Activated CD4-positive, alpha-beta memory T cell treated with anti-CD3 and anti-CD28 coated beads, Interleukin-2, amount 10 ng/mL, durations not matched to agents 7 days and 5 days (primary cell): ENCODE results near the gene ZRANB2. TPM values are rescaled to one million over a fixed set of nuclear protein-coding genes. Genes with fewer than 3 reads are reported as not detected.

Experiments
- CTCF ChIA-PET: fragments of 350-600 bp; sonication (Branson Sonifier 250); formaldehyde crosslinking; loops from one replicate; lab custom pipeline; 2021; ENCODE audit warnings: antibody characterized with exemption, inconsistent platforms; lab: Charles Lee
- POLR2A ChIA-PET: fragments of 350-600 bp; sonication (Branson Sonifier 250); formaldehyde crosslinking; loops from one replicate; lab custom pipeline; 2021; ENCODE audit warnings: antibody characterized with exemption; lab: Charles Lee
- DNase-seq: peaks from one replicate; pipeline ENCODE4 v3.0.0-alpha.2; 2020
- H3K27ac Mint-ChIP-seq: one replicate; pipeline ENCODE4 v1.8.0; 2021; ENCODE audit warnings: mild to moderate bottlenecking, mixed read lengths
- H3K27me3 Mint-ChIP-seq: one replicate; pipeline ENCODE4 v1.8.0; 2021; ENCODE audit warnings: mixed read lengths
- H3K36me3 Mint-ChIP-seq: one replicate; pipeline ENCODE4 v1.8.0; 2021; ENCODE audit warnings: low read depth, mixed read lengths
- H3K4me1 Mint-ChIP-seq: one replicate; pipeline ENCODE4 v1.8.0; 2021; ENCODE audit warnings: mixed read lengths
- H3K4me3 Mint-ChIP-seq: one replicate; pipeline ENCODE4 v1.8.0; 2021; ENCODE audit warnings: mild to moderate bottlenecking, mixed read lengths
- H3K9me3 Mint-ChIP-seq: one replicate; pipeline ENCODE4 v1.8.0; 2021; ENCODE audit warnings: mixed read lengths
- total RNA-seq, 2 experiments: library from RNA; stranded (reverse); gene quantifications; one replicate each; pipeline ENCODE4 v1.2.3, GENCODE V29; 2021

The ZRANB2 gene
- total RNA-seq, 2 experiments from 2014 or later = 120 to 122 TPM

GRCh38 chr1:71037829-71038620 is 42.8 kb downstream of the ZRANB2 start:
- POLR2A ChIA-PET = no interaction called here
- H3K27ac Mint-ChIP-seq = no peak overlapping the region
- H3K36me3 Mint-ChIP-seq = no peaks in the 10 kb centered on the region
- H3K4me3 Mint-ChIP-seq = no peak overlapping the region
- CTCF ChIA-PET = no interaction called here
- no peak for DNase-seq
- H3K27me3 Mint-ChIP-seq = peaks cover 30% of the 10 kb centered on the region
- H3K4me1 Mint-ChIP-seq = peaks cover 4% of the 10 kb centered on the region
- no peaks in the 10 kb centered on the region for H3K9me3 Mint-ChIP-seq

- ChIA-PET POLR2A (no interaction called here), CTCF (no interaction called here)
- H3K4me1 Mint-ChIP-seq = peaks cover 4% of the 10 kb centered on the region
- no peak overlapping the region for H3K27ac Mint-ChIP-seq
- DNase-seq = no peak
- H3K9me3 Mint-ChIP-seq = no peaks in the 10 kb centered on the region
- no peaks in the 10 kb centered on the region for H3K36me3 Mint-ChIP-seq
- H3K4me3 Mint-ChIP-seq = no peak overlapping the region
- peaks cover 30% of the 10 kb centered on the region for H3K27me3 Mint-ChIP-seq
Observed at GRCh38 chr1:71037066-71037465, 43.8 kb downstream of the ZRANB2 start.

- Mint-ChIP-seq H3K9me3 (no peaks in the 10 kb centered on the region), H3K36me3 (no peaks in the 10 kb centered on the region), H3K27ac (no peak overlapping the region), H3K4me3 (no peak overlapping the region), H3K4me1 (peaks cover 4% of the 10 kb centered on the region), H3K27me3 (peaks cover 14% of the 10 kb centered on the region)
- ChIA-PET CTCF (interaction anchor here (0.8 kb wide), 1 partner anchor 16 kb away, joined by 3 read pairs; no protein-coding TSS in a partner anchor), POLR2A (no interaction called here)
- DNase-seq = no peak
Observed at GRCh38 chr1:71033136-71033535, 47.7 kb downstream of the ZRANB2 start.

GRCh38 chr1:71031426-71031825 is 49.4 kb downstream of the ZRANB2 start:
- H3K9me3 Mint-ChIP-seq = no peaks in the 10 kb centered on the region
- no peaks in the 10 kb centered on the region for H3K36me3 Mint-ChIP-seq
- ChIA-PET CTCF (no interaction called here), POLR2A (no interaction called here)
- H3K27ac Mint-ChIP-seq = no peak overlapping the region
- no peak for DNase-seq
- no peaks in the 10 kb centered on the region for H3K4me1 Mint-ChIP-seq
- no peak overlapping the region for H3K4me3 Mint-ChIP-seq
- H3K27me3 Mint-ChIP-seq = peaks cover 14% of the 10 kb centered on the region

GRCh38 chr1:71030026-71030425 is 50.8 kb downstream of the ZRANB2 start:
- no peaks in the 10 kb centered on the region for H3K36me3 Mint-ChIP-seq
- POLR2A ChIA-PET = no interaction called here
- H3K27ac Mint-ChIP-seq = no peak overlapping the region
- no peaks in the 10 kb centered on the region for H3K9me3 Mint-ChIP-seq
- peaks cover 7% of the 10 kb centered on the region for H3K27me3 Mint-ChIP-seq
- DNase-seq = no peak
- H3K4me1 Mint-ChIP-seq = no peaks in the 10 kb centered on the region
- H3K4me3 Mint-ChIP-seq = no peak overlapping the region
- CTCF ChIA-PET = no interaction called here

GRCh38 chr1:71028981-71029380 is 51.9 kb downstream of the ZRANB2 start:
- no peaks in the 10 kb centered on the region for H3K36me3 Mint-ChIP-seq
- H3K4me3 Mint-ChIP-seq = no peak overlapping the region
- H3K9me3 Mint-ChIP-seq = no peaks in the 10 kb centered on the region
- POLR2A ChIA-PET = no interaction called here
- H3K27me3 Mint-ChIP-seq = peaks cover 7% of the 10 kb centered on the region
- DNase-seq = no peak
- no peak overlapping the region for H3K27ac Mint-ChIP-seq
- no peaks in the 10 kb centered on the region for H3K4me1 Mint-ChIP-seq
- CTCF ChIA-PET = no interaction called here

- CTCF ChIA-PET = no interaction called here
Observed at GRCh38 chr1:71027991-71028390, 52.8 kb downstream of the ZRANB2 start.

GRCh38 chr1:71026093-71026492 is 54.7 kb downstream of the ZRANB2 start:
- H3K4me1 Mint-ChIP-seq = no peaks in the 10 kb centered on the region
- no peaks in the 10 kb centered on the region for H3K9me3 Mint-ChIP-seq
- no peak for DNase-seq
- POLR2A ChIA-PET = no interaction called here
- CTCF ChIA-PET = no interaction called here
- peaks cover 2% of the 10 kb centered on the region for H3K27me3 Mint-ChIP-seq
- H3K27ac Mint-ChIP-seq = no peak overlapping the region
- H3K4me3 Mint-ChIP-seq = no peak overlapping the region
- H3K36me3 Mint-ChIP-seq = no peaks in the 10 kb centered on the region

More at GRCh38 chr1:71027991-71028390, 52.8 kb downstream of the ZRANB2 start:
- no peak for DNase-seq
- peaks cover 3% of the 10 kb centered on the region for H3K27me3 Mint-ChIP-seq
- no peaks in the 10 kb centered on the region for H3K36me3 Mint-ChIP-seq
- H3K4me1 Mint-ChIP-seq = no peaks in the 10 kb centered on the region
- no peaks in the 10 kb centered on the region for H3K9me3 Mint-ChIP-seq
- no peak overlapping the region for H3K4me3 Mint-ChIP-seq
- POLR2A ChIA-PET = no interaction called here
- H3K27ac Mint-ChIP-seq = no peak overlapping the region

- no peak for DNase-seq
- POLR2A ChIA-PET = no interaction called here
- no peak overlapping the region for H3K27ac Mint-ChIP-seq
- H3K4me1 Mint-ChIP-seq = no peaks in the 10 kb centered on the region
- no peaks in the 10 kb centered on the region for H3K36me3 Mint-ChIP-seq
- no peak overlapping the region for H3K4me3 Mint-ChIP-seq
- H3K27me3 Mint-ChIP-seq = peaks cover 2% of the 10 kb centered on the region
- CTCF ChIA-PET = no interaction called here
- no peaks in the 10 kb centered on the region for H3K9me3 Mint-ChIP-seq
Observed at GRCh38 chr1:71023515-71023914, 57.3 kb downstream of the ZRANB2 start.

- Mint-ChIP-seq H3K27me3 (peaks cover 4% of the 10 kb centered on the region), H3K4me3 (no peak overlapping the region), H3K36me3 (no peaks in the 10 kb centered on the region), H3K4me1 (no peaks in the 10 kb centered on the region), H3K9me3 (no peaks in the 10 kb centered on the region), H3K27ac (no peak overlapping the region)
- CTCF ChIA-PET = no interaction called here
- POLR2A ChIA-PET = no interaction called here
- no peak for DNase-seq
Observed at GRCh38 chr1:71019233-71019969, 61.4 kb downstream of the ZRANB2 start.

GRCh38 chr1:71018791-71019190 is 62.0 kb downstream of the ZRANB2 start:
- no peaks in the 10 kb centered on the region for H3K4me1 Mint-ChIP-seq
- no peak overlapping the region for H3K27ac Mint-ChIP-seq
- ChIA-PET POLR2A (no interaction called here), CTCF (no interaction called here)
- H3K9me3 Mint-ChIP-seq = no peaks in the 10 kb centered on the region
- no peak for DNase-seq
- H3K27me3 Mint-ChIP-seq = peaks cover 4% of the 10 kb centered on the region
- H3K36me3 Mint-ChIP-seq = no peaks in the 10 kb centered on the region
- H3K4me3 Mint-ChIP-seq = no peak overlapping the region

- H3K4me3 Mint-ChIP-seq = no peak overlapping the region
- H3K9me3 Mint-ChIP-seq = no peaks in the 10 kb centered on the region
Observed at GRCh38 chr1:71015745-71016144, 65.1 kb downstream of the ZRANB2 start.

GRCh38 chr1:71014178-71014579 is 66.7 kb downstream of the ZRANB2 start:
- no peak for DNase-seq
- CTCF ChIA-PET = no interaction called here
- no peak overlapping the region for H3K27ac Mint-ChIP-seq
- no peaks in the 10 kb centered on the region for H3K4me1 Mint-ChIP-seq
- H3K27me3 Mint-ChIP-seq = peaks cover 8% of the 10 kb centered on the region
- H3K4me3 Mint-ChIP-seq = no peak overlapping the region
- POLR2A ChIA-PET = no interaction called here
- H3K36me3 Mint-ChIP-seq = no peaks in the 10 kb centered on the region
- no peaks in the 10 kb centered on the region for H3K9me3 Mint-ChIP-seq

More at GRCh38 chr1:71015745-71016144, 65.1 kb downstream of the ZRANB2 start:
- Mint-ChIP-seq H3K36me3 (no peaks in the 10 kb centered on the region), H3K27ac (no peak overlapping the region), H3K27me3 (peaks cover 4% of the 10 kb centered on the region), H3K4me1 (no peaks in the 10 kb centered on the region)
- CTCF ChIA-PET = no interaction called here
- POLR2A ChIA-PET = no interaction called here
- DNase-seq = no peak
